ENCODE data around the gene ACKR3.

Gene ACKR3

DNA sequence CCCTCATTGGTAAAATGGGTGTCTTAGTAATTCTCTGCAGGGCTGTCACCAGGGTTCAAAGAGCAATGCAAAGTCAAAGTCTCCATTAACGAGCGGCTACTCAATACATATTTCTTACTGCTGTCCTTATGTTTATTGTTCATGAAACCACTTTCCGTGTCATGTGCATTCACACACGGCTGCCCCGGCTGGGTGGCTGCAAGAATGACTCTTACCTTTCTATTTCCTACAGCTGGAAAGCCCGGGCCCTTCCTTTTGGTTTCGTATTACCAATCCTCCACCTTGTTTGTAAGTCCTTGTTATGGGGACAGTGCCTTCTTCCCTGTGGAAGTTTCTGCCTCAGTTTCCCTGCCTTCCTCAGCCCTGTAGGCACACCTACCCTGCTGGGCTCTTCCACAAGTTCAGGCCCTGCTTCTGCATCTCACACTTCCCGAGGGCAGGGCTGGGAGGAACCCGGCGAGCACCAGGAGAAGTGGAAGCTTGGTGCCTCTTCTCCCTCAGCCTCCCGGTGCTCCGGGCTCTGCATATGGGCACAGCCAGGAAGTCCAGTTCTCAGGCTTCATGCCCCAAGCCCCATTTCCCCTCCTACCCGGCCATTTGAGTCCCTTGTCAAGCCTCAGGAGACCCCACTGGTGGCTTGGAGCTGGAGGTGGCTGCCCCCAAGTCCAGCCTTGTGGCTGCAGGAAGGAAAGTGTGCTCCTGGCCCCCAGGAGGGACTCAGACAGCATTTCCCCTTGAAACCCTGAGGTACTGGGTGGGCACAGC is 18.7 kb upstream of the ACKR3 start:
- no peak for FAIRE-seq

- no peak for FAIRE-seq
Measured at GRCh38 chr2:236551471-236552211, 18.0 kb upstream of the ACKR3 start.

- FAIRE-seq, result no peak
Measured at GRCh38 chr2:236552212-236552542, 17.4 kb upstream of the ACKR3 start.

GRCh38 chr2:236552581-236553363 is 16.9 kb upstream of the ACKR3 start:
- FAIRE-seq, result no peak

DNA sequence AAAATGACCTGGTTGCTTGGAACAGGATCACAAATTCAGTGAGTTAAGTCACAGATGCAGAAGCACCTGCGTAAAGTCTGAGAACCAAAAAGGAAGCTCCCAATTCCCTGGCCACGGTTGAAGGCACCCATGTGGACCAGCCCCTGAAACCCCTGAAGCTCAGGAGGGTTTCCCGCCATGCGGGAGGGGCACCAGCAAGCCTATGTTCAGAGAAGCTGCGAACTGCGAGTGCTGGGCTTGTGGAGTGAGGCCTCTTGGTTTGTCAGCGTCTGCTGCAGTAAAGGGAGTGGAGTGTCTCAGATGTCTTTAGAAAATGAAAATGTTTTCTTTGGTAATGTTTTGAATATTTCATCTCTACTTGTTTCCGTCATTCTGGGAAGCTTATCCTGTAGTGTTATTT is 16.1 kb upstream of the ACKR3 start:
- no peak for FAIRE-seq

GRCh38 chr2:236554629-236555282 is 14.9 kb upstream of the ACKR3 start:
- no peak for FAIRE-seq

DNA sequence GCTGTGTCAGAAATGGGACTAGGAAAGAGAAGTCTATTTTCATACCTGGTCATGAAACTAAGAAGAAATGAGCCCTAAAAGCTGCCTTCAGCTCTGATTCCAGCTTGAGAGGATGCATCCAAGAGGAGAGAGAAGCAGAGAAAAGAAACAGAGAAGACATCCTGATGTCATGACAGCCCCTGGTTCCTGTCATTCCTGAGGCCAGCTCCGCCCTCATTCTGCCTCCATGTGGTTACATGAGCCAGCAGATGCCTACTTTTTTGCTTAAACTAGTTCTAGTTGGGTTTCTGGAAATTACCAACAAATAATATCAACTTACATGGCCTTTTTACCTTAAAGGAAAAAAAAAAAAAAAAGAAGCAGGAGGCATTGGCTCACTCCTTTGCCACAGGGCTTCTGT is 14.1 kb upstream of the ACKR3 start:
- no peak for FAIRE-seq

GRCh38 chr2:236557306-236558030 is 12.2 kb upstream of the ACKR3 start:
- no peak for FAIRE-seq

DNA sequence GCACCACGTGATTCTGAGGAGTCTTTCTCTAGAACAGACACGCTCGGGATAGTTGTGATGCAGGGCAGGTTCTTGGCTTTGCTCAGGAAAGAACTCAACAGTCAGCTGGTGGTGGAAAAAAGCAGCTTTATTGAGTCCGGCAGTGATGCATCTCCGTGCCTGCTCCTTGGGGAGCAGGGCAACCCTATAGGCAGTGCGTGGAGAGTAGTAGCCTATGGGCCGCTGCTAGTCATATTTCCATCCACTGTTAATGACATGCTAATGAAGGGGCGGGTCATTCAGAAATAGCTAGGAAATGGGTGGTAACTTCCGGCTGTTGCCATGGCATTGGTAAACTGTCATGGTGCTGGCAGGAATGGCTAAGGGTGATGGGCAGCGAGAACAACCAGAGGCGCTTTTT is 11.6 kb upstream of the ACKR3 start:
- FAIRE-seq, result no peak

GRCh38 chr2:236558993-236559978 is 10.3 kb upstream of the ACKR3 start:
- FAIRE-seq, result no peak

DNA sequence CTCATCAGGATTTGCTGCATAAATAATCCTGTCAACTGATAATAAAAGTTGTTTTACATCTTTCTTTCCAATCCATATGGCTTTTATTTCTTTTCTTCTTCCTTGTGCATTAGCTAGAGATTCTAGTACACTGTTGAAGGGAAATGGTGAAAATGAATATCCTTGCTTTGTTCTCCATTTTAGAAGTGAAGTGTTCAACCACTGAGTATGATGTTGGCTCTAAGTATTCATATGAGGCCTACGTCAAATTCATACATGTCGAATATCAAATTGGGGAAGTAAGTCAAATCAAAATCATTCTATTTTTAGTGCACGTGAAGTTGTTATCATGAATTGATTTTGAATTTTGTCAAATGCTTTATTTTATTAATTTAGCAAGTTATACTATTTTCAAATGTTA is 7.8 kb upstream of the ACKR3 start:
- FAIRE-seq, result no peak

GRCh38 chr2:236562434-236562833 is 7.2 kb upstream of the ACKR3 start:
- FAIRE-seq, result no peak

- FAIRE-seq, result no peak
Measured at GRCh38 chr2:236563953-236564352, 5.7 kb upstream of the ACKR3 start.

GRCh38 chr2:236565212-236565611 is 4.4 kb upstream of the ACKR3 start:
- FAIRE-seq, result no peak

GRCh38 chr2:236565879-236566402 is 3.7 kb upstream of the ACKR3 start:
- FAIRE-seq, result no peak

- FAIRE-seq, result no peak
Measured at GRCh38 chr2:236566596-236566995, 3.0 kb upstream of the ACKR3 start.

GRCh38 chr2:236568068-236568921 is 1.3 kb upstream of the ACKR3 start:
- no peak for FAIRE-seq

DNA sequence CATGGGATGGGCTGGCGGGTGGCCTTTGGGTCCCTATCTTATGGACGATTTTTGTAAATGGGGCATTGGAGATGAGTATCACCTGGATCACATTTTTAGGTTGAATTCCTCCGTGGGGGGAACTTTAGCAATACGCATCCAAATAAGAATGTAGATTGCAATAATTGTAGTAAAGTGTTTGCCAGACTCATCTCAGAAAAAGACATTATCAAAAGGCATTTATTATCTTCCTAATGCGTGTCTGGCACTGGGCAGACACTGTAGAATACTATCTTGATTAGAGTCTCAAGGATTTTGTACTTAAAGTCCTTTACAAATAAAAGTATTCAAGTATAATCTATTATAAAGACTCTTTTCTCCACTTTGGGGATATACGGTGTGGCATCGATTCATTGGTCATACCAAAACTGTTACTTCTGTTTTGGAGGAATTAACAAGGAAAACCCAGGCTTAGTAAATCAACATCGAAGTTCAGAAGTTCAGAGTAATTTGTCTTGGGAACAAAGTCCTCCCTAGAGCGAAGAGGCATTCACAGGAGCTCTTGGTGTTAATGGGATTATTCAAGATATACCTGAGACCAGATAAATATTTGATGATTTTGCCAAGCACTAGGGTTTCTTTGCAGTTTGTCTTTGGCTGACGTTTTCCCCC is 578 bp upstream of the ACKR3 start:
- no peak for FAIRE-seq

DNA sequence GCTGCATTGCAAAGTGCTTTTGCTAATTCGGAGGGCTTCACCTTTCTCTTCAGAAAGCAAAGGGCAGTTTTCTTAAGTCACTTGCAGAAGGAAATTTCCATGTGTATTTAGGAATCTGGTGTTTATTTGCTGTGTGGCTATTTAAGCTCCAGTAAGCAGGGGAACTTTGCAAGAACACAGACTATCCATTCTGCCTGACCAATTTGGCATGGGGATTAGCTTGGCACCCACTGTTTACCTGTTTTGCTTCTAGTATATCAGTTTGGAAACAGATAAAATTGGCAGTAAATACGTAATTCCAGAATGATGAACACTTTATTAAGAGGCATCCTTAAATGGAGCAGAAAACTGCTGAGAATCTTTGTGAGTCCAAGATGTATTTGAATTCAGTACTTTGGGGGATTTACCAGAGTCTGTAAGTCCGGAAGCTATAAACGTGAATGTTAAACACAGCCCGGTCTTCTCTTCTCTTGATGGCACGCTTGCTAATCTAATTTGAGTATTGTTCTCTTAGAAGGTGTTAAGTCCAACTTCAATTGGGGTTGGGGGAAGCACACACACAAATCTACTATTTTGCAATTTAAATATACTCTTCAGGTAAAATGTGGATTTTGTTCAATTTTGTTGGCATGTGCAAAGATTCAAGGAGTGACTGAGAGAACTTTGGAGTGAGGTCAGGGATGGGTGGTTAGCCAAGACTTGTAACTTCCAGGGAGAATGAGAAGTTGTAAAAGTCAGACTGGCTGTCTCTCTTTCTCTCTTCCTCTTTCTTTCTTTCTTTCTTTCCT is 650 bp downstream of the ACKR3 start:
- no peak for FAIRE-seq

Measured in A204.1 (cell line).